Stromal cell of bone marrow (primary cell): ENCODE data around the gene WDR3.
"Not testable (repeated sequence)": the region's sequence is repeated elsewhere in the genome, so short reads cannot be mapped to it uniquely, and the experiment has no call there.

ENCODE experiments used
- DNase-seq: peaks from one replicate; pipeline ENCODE4 v3.0.0-alpha.2; 2012; ENCODE audit warnings: low read depth

Gene WDR3

DNA sequence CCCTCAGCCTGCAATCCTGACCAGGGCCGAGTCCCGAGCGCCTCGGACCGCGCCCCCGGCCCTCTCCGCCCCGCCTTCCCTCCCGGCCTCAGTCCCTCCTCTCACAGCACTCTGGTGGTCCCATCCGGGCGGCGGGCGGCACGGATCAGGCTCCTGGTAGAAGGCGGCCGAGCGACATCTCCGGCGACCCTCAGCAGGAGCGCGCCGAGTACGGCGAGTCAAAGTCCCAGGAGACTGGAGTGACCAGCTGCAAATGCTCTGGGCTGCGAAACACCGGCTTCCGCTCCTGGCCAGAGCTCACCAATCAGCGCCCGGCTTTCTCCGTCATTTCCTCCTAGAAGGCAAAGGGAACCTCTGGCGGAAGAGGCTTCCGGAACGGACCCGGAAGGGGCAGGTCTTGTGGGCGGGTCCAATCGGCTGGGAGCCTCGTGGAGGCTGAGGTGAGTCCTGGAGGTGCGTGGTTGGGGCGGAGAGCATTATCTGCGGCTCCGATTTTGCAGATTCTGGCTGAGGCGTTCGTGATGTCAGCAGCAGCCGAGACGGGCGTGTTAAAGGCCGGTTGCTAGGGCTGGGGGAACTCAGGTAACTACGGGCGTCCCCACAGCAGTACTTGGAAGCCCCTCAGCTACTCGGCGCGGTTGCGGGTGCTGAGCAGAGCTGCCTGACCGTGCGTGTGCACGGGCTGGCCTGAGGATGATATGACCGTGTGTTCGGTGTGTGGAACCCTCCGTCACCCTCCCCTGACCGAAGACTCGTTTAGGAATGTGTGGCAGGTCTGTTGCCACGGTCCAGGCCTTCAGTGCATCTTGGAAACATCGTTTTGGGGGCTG, at the start of gene WDR3, which contains the start of gene GDAP2:
TSS of gene WDR3 (plus strand) at position 397 of the 830 bp plus-strand sequence. CDS start 3,581 bp downstream, outside the sequence.
TSS of gene GDAP2 (minus strand) at position 279 of the 830 bp plus-strand sequence. CDS start 9,264 bp downstream, outside the sequence.
- DNase-seq = peak; percentile 97

DNA sequence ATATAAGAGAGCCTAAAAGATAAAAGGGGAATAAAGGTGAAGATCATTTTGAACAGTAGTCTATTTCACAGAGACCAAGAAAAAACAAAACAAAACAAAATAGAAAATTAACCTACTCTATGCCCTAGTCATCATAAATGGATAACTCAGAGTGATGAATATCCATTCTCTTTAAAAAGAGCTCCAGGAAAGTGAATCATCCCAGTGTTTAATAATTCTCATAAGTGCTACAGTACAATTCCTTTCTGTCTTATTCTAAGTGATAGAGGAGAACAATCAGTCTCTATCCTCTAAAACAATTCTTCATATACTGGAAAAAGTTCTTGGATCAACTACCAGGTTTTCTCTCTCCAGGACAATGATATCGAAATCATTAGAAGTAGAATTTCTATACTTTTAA, 45.9 kb upstream of the WDR3 start:
- no peak for DNase-seq

DNA sequence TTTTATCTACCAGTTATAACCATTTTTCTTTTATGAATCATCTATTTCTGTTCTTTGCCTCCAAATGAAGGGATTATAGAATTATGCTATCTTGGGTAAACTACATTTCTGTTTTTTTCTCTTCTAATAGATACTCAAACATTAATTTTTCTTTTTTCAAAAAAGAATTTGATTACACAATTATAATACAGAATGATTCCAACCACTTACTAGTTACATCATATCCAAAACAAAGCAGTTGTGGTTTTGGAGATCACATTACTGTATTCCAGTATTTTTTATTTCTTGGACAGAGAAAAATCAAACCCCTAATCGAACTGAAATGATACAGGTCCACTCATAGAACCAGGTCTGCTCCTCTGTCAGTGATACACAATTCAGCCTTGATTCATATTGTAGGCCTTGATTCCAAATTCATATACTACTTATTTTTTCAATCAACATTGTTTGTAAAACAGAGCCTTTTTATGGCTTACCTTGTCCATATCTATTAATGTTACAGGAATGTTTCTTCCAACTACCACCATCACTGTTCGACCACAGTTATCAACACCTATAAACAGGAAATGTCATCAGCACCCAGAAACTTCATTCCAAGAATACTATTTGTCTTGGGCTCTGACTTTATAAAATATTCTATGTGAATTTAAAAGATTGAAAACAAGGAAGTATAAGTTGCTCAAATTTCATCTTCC, 43.3 kb upstream of the WDR3 start:
- peak; percentile 9 for DNase-seq

DNA sequence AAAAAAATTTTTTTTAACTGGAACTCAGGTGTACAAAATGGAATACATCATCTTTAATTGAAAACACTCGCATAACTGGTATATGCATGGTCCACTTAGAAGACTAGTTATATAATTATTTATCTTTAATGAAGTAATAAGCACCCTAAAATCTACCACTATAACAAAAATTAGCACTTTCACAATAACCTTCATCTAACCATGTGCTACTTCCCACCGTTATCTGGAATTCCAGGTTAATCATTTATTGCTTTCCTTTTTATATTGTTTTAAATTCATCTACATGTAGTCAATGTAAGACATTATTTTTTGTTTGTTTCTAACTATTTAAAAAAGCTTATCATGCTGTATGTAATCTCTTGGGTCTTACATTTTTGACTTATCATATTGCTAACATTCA, 39.1 kb upstream of the WDR3 start:
- DNase-seq = no peak

DNA sequence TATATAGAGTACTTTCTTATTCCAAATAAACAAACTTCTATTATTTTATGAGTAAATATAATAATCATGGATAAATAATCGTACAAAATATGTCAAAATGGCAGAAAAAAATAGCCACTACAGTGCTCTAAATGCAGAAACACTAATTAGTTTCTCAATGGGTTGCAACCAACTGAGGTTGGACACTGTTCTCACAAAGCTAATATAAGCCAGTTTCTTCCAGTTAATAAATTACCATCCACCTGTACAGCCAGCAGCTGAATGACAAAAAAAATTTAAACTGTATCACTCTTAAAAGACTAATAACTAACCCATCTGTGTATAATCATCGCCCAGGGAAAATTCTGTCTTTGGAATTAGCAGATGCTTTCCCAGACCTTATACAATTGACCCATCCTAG, 37.0 kb upstream of the WDR3 start:
- DNase-seq = no peak

DNA sequence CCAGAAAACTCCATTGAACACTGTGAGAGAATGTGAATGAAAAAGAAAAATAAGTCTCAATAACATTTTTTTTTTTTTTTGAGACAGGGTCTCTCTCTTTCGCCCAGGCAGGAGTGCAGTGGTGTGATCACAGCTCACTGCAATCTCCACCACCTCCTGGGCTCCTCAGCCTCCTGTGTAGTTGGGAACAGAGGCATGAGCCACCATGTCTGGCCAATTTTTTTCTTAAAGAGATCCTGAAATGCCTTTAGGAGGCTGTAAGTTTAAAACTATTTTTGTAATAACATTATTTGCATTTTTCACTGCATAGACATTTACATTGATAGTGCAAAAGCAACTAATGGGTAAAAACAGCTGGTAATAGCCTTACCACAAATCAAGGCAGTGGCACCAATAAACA, 35.5 kb upstream of the WDR3 start:
- no peak for DNase-seq

DNA sequence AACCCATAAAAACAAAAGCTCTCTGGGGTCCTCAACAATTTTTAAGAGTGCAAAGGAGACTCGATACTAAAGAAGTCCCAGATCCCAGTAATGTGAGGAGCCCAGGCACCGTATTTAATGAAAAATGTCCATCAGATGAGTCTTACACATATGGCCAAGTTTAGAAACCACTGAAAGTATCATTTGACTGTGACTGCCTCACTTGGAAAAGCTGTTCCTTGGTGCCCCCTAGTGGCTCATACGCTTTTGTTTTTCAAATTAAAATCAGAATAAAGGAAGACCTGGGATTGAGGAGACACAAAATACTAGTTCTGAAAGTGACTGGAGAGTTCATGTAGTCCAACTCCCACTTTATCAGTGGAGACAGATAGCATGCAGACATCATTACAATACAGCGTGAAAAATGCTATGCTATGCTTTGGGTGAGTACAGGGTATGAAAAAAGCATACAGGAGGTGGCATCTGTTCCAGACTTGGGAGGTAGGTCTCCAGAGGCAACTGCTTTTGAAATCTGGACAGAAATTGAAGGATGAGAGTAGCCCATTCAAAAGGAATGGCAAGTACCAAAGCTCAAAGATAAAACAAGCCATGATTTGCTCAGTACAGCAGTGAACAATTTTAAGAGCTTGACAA, 33.9 kb upstream of the WDR3 start:
- DNase-seq = peak; percentile 81

DNA sequence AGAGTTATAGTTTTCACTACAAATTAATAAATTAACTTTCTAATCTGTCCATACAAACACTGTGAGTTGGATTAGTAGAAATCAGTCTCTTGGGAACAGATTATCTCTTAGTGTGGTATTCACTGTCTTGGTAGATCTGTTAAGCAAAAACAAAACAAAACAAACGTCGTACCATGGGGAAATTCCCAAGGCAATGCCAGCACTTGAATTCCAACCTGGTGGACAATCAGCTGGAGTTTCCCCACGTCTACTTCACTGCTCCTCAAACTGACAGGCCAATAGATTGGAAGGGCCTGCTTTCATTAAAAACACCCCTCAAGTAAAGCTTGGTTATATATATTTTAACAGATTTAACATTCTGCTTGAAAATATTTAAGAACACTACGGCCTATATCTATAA, 32.0 kb upstream of the WDR3 start:
- DNase-seq = no peak

DNA sequence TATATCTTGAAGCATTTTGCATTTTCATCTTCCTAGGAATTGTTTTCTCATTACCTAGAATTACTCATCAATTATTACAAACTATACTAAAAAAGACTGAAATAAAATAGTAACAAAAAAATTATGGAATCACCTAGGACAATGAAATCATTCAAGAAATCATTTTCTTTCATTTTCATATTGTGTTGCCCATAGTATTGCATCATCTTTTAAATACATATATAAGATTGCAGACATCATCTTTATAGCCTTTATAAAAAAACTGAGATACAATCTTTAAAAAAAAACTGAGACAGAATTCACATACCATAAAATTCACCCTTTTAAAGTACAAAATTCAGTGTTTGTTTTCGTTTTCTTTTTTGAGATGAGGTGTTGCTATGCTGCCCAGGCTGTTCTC, 29.7 kb upstream of the WDR3 start:
- no peak for DNase-seq

DNA sequence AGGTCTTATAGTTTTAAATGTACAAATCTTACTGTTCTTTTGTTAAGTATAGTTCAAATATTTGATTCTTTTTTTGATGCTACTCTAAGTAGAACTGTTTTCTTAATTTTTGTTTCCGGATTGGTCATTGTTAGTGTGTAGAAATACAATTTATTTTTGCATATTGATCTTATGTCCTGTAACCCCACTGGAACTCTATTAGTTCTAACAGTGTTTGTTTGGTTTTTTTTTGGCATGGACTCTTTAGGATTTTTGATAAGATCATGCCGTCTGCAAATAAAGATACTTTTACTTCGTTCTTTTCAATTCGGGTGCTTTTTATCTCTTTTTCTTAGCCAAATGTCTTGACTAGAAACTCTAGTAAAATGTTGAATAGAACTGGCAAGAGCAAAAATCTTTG, 26.6 kb upstream of the WDR3 start:
- no peak for DNase-seq

DNA sequence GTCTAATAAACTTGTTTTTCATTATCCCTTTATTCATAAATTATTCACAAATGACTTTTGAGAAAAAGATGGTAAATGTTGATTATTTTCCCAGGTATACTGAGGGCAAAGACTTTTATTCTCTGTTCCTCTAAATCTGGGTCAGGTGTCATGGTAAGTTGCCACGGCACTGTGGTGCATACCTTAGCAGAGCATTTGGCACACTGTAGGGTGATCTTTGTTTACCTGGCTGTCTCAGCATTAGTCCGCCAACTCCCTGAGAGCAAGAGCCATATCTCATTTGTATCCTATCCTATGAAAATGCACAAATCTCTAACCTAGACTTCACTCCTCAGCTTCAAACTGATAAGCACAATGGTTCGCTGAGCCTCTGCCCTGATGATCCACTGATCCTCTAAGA, 25.1 kb upstream of the WDR3 start:
- DNase-seq = no peak

DNA sequence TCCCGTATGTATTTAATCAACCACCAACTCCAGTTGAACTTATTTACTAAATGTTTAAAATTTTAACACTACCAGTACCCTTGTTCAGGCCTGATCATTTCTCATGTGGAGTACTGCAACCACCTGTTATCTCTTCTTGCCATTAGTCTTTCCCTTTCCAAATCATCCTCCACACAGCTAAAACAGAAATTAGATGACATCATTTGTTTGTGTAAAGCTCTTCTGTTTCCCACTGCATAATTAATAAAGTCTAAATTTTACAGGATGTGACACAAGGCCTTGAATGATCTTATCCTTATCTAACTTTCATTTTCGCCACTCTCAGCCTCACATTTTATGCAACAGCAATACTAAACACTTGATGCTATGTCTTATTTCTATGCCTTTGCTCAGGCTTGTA, 24.5 kb upstream of the WDR3 start:
- no peak for DNase-seq

DNA sequence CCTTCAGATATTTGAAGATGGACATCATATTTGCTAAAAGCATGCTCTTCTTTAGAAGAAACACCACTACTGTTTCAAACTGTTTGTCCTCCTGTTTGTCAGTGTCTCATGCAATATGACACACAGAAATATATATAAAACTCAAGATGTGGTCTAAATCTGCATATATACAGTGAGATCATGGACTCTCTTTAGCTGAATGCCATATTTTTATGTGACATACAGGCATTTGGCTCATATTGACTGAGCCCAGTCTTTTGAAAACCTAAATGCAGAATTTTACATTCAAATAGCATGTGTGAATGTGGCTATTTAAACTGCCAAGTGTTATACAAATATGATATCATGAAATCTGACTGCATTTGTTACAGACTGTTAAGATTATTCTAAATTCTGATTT, 18.5 kb upstream of the WDR3 start:
- no peak for DNase-seq

DNA sequence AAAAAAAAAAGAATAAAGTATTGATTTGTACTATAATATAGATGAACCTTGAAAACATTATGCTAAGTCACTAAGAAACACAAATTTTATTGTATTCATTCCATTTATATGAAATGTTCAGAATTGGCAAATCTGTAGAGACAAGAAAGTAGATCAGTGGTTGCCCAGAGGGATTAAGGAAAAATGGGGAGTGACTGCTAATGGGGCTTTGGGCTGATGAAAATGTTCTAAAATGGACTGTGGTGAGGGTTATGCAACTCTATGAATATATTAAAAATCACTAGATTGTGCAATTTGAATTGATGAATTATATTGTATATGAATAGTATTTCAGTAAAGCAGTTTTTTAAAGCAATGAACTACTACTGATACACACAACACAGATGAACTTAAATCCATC, 10.2 kb upstream of the WDR3 start:
- DNase-seq = no peak

DNA sequence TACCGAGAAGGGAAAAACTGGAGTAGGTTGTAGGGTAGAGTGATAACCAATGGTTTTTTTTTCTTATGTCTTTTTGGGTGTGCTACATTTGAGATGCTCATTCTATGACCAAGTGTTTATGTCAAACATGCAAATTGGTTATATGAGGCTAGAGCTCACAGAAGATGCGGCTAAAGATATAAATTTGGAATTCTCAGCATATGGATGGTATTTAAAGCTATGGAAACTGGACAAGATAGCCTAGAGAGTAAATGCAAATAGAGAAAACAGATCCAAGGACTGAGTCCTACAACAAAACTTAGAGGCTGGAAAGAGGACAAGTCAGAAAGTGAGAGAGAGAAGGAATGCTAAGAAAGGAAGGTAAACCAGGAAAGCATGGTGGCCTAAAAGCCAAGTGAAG, 7.5 kb upstream of the WDR3 start:
- no peak for DNase-seq

DNA sequence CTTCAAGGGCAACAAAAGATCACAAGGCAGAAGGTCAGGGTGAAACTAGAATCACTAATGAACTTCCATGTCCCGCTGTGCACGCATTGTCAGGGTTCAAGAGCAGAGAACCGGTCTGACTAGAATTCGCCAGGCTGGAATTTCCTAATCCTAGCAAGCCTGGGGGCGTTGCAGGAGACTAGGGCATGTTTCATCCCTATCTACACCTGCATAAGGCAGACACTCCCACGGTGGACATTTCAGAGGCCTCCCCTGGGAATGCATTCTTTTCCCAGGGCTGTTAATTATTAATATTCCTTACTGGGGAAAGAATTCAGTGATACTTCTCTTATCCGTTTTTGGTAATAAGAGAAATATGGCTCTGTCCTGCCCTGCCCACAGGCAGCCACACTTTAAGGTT, 6.8 kb upstream of the WDR3 start:
- not testable (repeated sequence) for DNase-seq

DNA sequence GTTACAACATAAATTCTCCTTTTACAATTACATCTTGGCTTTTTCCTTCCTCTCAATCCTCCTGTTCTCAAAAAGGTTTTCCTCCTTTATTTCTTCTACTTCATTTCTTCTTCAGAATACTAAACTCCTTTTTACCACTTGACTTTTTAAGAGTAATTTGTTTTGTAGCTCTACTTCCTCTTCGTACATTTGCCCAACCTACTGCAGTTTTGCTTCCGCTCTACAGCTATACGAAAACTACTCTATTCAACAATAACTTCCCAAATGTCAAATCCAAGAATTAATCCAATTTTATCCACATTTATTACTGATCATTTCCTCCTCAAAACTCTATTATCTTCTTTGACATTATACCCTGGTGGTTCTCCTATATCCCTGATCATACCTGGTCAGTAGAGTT, 3.6 kb upstream of the WDR3 start:
- DNase-seq = no peak

DNA sequence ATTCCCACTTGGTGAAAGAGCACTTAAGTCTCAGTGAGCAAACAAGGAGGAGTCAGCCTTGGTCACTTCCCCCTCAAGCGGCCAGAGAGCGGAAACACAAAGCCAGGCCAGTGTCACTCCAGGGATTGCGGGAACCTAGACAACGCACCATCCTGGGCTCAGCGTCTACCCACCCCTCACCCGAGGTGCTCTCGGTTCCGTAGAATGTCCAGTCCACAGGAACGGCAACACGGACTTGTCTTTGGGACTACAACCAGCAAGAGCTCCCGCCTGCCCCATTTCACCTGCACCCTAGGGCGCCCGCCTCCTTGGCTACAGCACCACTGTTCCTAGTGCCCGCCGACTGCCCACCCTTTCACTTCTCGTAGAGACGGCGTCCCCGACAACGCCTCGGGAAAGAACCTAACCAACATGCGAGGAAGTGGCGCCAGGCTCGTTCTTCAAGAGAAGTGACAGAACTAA, 627 bp upstream of the WDR3 start:
- DNase-seq = peak; percentile 40

DNA sequence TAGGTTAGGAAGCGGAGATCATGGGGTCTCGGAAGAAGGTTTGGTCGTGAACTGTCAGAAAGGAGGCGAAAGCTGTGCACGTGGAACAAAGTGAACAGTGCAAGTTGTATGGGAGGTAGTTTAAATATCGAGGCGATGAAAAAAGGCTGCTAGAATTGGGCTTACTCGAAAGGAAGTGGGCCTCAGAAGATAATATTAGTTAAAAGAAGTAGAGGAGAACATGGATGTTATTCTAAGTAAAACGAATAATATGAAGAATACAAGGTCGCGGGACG, 571 bp downstream of the WDR3 start:
- no peak for DNase-seq

DNA sequence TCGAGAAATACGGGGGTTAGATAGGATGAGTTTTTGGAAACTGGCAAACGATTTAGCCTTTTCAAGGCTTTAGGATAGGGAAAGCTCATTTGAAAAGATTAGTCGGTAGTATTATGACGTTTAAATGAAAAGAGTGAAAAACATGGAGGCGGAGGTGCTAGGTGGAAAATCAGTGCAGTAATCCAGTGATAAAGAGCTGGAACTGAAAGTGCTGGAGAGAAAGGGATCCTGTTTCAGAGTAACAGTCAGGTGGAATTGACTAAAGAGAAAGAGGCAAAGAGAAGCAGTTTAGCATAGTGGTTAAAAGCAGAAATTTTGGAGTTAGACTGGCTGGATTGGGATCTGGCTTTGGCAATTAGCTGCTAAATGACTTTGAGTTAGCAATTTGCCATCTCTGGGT, 945 bp downstream of the WDR3 start:
- no peak for DNase-seq

DNA sequence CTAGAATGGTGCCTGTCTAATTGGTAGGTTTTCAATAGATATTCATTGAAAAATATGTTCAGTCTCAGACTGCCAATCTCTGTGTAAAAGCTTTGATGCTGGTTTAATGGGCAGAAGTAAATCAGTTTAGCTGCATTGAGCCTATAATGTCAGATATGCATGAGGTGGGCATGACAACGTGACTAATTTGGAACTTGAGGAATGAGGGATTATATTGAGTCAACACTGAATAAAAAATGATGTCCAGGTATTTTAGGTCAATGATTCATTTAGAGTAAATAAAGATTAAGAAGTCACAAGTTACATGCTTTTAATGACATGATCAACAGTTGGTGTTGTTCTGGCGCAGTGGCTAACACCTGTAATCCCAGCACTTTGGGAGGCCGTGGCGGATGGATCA, 3.0 kb downstream of the WDR3 start:
- no peak for DNase-seq

DNA sequence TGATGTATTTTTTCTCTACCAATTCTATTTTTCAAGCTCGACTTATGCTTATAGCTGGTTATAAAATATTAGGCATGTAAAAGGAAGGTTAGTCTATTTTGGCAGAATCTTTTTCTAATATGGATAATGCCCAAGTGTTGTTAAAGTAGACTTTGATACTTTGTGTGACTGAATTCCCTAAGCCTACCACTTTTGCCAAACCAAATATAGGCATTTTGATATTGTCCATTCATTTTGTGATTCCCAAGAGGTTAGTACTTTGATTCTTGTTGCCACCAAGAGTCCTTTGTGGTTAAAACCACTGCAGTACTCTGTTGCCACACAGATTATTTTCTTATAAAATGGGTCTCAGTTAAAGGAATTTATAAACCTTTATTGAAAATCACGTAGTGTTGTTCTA, 4.2 kb downstream of the WDR3 start:
- DNase-seq = no peak

DNA sequence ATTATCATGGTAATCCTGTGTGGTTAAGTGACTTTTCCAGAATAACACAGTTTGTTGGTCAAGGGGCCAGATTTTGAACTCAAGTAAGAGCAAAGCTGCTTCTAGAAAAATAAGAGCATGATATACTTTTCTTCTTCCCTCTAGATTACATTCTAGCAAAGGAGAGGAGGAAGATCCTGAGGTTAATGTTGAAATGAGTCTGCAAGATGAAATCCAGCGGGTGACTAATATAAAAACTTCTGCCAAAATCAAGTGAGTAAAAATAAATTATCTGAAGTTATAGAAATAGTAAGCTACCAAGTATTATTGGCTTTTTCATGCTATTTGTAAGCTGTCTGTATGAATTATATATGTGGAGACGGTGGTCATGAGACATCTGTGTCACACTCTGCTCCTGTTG, 12.8 kb downstream of the WDR3 start:
- DNase-seq = peak; percentile 20
